ENCODE results near the gene EP300.
A peak's percentile ranks its signal among the peaks of the same experiment; 100 is the strongest.

Gene EP300

DNA sequence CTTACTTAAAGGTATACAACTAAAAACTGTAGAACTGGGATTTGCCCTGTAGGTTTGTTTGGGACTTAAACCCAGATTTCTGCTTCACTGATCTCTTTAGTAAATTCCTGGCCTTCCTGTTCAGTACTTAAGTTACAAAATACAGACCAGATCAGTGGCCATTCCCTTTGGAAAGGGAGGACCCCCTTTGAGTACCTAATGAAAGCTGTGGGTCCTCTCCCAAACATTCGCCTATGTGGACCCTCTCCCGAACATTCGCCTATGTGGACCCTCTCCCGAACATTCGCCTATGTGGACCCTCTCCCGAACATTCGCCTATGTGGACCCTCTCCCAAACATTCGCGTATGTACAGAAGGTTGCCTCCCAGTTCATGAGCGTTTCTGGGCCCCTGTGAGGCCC, 123.0 kb downstream of the EP300 start:
- no peak for DNase-seq

DNA sequence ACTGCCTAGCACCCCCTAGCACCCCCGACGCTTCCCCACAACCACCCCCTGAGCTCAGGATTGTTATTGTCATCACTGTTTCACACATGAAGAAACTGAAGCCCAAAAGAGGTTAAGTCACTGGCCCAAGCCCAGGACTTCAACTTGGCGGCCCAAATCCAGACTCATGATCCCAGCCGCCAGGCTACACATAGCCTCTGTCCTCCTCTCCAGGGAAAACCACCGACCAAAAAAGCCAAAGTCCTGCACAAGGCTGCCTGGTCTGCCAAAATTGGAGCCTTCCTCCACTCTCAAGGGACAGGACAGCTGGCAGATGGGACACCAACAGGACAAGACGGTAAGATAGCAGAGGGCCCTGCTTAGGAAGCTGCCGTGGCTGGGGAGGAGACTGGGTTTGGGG, 123.5 kb downstream of the EP300 start:
- no peak for DNase-seq

DNA sequence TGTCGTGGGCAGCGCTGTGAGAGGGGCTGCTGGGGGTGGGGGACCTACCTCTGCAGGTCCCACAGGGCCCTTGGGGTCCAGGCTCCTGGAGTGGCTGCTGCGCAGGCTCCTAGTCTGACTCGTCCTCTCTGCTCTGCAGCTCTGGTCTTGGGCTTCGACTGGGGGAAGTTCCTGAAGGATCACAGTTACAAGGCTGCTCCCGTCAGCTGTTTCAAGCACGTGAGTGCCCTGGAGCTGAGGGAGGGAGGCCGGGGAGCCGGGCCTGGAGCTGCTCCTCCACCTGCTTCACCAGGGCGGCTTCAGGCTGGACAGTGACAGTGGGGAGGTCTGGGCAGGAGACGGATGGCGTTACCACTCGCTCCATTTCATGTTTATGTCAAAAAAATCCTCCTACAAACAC, 124.6 kb downstream of the EP300 start:
- peak in 2 of 4 experiments; percentile 24 to 46 for DNase-seq

DNA sequence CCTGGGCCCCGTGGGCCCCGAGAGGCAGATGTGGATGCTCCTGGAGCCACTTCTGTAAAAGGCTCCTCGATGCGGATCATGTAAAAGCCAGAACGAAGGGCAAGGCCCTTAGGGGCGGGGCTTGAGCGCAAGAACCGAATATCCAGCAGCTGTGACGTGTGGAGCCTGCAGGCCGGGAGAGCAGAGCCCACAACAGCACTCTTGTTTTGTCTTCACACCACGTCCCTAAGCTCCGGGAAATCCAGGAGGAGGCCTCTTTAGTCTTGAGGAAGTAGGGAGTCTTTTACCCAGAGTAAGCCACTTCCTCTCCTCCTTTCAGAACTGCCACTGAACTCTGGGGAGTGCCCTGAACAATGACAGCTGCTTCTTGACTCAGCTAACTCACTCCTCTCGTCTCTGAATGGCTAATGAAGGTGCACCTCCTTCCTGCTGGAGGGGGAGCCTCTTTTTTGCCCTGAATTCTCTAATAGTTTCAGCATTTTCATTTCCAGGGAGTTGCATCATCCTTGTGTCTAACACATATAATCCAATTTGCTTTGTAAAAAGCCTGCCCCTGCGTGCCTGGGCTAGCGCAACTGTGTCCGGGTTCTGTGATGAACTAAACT, 125.3 kb downstream of the EP300 start:
- peak; percentile 86 to 95 (median 89) for DNase-seq

DNA sequence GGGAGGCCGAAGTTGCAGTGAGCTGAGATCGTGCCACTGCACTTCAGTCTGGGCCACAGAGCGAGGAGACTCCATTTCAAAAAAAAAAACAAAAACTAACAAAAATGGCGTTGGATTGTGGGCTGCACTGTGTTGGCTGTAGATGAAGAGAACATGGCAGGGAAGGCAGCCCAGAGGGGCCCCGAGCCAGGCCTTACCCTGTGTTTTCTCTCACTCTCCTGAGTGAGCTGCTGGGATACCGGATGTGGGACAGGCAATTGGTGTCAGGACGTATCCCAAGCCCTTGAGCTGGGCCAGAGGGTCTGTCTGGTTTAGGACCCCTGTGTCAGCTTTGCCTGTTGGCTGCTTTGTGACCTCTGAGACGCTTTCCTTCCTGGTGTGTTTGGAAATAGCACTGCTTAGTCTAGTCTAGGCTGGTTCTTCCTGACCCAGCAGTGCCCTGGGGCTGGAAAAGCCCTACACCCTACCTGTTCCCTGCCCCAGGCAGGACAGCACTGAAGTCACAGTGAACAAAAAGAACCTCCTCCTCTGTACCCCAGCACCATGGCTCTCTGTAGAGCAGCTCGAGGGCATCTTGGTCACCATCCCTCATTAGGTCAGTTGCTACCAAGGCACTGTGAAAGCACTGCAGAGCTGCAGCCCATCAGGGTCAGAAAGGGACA, 130.6 kb downstream of the EP300 start:
- no peak for DNase-seq

DNA sequence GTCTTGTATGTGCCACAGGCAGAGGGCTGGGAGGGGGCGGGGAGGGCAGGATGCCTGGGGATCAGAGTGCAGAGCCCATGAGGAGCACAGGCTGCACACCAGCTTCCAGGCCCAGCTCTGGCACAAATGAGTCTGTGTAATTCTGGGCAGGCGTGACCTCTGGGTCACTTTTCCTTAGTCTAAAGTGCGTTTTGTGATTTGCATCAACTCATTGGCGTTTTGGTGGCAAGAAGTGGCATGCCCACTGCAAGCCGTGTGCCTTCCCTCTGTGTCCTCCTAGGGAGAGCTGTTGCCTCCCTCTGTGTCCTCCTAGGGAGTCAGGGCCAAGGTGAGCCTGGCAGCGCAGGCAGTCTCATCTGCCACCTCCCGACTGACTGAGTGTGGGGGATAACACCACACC, 131.1 kb downstream of the EP300 start:
- no peak for DNase-seq

DNA sequence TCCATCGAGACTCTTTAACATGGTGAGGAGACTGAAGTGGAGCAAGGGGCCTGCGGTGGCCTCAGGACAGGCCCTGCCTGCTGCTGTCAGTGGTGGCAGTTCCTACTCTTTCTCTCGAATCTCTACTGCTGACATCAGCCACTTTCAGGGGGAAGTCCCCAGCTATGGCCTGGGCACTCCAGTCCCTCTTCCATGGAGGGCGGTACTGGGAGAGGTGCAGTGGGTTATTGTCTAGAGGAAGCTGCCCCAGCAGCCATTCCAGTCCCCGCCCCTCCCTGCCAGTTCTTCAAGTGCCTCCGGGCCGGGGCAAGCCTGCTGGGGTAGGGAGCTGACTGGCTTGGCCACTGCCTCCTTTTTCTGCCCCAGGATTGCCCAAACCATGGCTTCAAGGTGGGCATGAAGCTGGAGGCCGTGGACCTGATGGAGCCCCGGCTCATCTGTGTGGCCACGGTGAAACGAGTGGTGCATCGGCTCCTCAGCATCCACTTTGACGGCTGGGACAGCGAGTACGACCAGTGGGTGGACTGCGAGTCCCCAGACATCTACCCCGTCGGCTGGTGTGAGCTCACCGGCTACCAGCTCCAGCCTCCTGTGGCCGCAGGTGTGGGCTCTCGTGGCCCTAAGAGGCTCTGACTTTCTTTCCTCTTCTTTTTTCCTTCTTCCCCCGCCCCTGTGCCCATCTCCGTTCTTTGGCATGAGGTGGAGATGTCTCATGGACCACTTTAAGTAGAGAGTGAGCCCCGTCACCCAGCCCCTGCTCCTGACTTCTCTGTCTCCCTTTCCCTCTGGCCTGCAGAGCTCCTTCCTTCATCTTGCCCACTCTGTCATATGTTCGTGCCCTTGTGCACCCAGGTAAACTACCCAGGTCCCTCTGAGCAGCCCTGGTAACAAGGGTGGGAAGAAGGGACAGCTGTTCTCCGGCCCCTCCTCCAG, 134.6 kb downstream of the EP300 start:
- DNase-seq: peak; percentile 58 to 75 (median 73)

DNA sequence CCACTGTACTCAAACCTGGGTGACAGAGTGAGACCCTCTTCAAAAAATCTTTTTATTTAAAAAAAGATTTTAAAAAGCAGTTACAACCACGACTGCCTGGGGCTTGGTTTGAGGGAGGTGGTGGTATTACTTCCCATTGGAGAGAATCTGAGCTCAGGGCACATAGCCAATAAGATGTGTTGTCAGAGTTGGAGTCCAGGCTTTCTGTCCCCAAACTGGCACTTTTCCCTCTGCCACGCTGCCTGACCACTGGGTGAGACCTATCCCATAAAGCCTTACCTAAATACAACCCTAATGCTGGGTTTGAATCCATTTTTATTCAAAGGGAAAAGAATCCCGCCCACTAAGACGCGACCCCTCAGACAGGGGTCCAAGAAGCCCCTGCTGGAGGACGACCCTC, 136.8 kb downstream of the EP300 start:
- no peak for DNase-seq
